Stimulated activated CD8-positive, alpha-beta memory T cell treated with anti-CD3 and anti-CD28 coated beads, Interleukin-12 subunit alpha, Interleukin-12 subunit beta, amount 100 ng/mL, for 24 hours (primary cell): Measurements from ENCODE around the gene ELL2.
"Not testable (repeated sequence)": the region's sequence is repeated elsewhere in the genome, so short reads cannot be mapped to it uniquely, and the experiment has no call there.

ENCODE experiments used
- DNase-seq: peaks from one replicate; pipeline ENCODE4 v3.0.0-alpha.2; 2020; ENCODE audit errors: extremely low read depth

Gene ELL2

GRCh38 chr5:95840956-95841705 lies 120.5 kb downstream of the ELL2 start:
- no peak for DNase-seq

DNA sequence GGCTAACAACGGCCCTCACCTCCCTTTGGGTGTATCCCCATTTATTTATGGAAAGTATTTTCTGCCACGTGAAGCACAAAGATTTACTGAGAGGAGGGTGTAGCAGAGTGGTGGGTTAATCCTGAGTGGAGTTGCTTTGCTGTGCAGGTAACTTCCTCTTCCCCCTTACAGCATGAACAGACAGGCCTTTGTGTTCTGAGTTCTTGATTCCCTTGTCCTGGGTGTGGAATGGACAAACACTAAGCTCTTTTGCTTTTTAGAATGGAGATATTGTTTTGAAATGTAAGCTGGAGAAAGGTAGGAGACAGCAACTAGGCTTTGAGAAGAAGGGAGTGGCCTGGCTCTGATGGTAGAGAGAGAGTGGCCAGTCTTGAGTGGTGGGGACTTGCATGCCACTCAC lies 122.0 kb downstream of the ELL2 start:
- no peak for DNase-seq

GRCh38 chr5:95838556-95838955 lies 123.1 kb downstream of the ELL2 start:
- no peak for DNase-seq

GRCh38 chr5:95838001-95838520 lies 123.6 kb downstream of the ELL2 start:
- DNase-seq: no peak

DNA sequence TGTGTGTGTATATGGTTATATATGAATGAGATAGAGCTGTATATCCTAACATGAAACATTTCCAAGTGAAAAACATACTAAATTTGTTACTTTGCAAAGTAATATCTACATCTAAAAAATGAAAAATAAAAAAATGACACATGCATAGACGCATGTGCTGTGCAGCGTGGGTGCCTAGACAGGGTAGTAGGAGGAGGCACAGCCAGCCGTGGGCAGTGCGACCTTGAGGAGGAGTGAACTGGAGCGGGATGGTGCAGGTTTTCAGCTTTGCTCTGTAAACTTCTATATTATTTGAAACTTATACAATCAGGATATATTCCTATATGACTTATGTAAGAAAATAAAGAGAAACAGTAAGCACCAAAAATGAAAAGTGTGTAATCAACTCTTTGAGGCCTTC lies 124.2 kb downstream of the ELL2 start:
- no peak for DNase-seq

- DNase-seq: not testable (repeated sequence)
Observed at GRCh38 chr5:95836971-95837370, 124.7 kb downstream of the ELL2 start.

- DNase-seq: no peak
Observed at GRCh38 chr5:95836544-95836943, 125.1 kb downstream of the ELL2 start.

GRCh38 chr5:95835682-95836385 lies 125.8 kb downstream of the ELL2 start:
- DNase-seq: no peak
